Measurements from ENCODE around the gene EIF2B5.
"Not testable (repeated sequence)": the region's sequence is repeated elsewhere in the genome, so short reads cannot be mapped to it uniquely, and the experiment has no call there.

The EIF2B5 gene

DNA sequence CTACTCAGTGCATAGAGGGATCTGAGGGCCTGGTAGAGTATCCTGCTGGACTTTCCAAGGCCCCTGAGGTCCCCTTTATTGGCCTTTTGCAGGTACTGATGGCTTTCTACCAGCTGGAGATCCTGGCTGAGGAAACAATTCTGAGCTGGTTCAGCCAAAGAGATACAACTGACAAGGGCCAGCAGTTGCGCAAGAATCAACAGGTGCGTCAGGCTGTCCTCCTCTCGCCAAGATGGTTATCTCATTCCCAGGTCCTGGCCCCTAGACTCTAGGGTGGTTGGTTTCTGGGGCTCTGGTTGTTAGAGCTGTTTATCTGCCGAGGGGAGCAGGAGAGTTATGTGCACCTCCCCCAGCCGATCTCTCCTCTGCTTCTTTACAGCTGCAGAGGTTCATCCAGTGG, 9.3 kb downstream of the EIF2B5 start:
- Histone ChIP-seq H3K9ac (ENCODE audit: low read length in 5 of 5) (no peak overlapping the region), H3K9me3 (ENCODE audit: control insufficient read depth in 5 of 5, low read length in 5 of 5) (no peaks in the 10 kb centered on the region), H3K27me3 (ENCODE audit: control insufficient read depth in 5 of 5, insufficient read depth in 4 of 5, low read length in 5 of 5) (no peaks in the 10 kb centered on the region), H3K4me3 (ENCODE audit: low read depth in 1 of 5, low read length in 5 of 5) (no peak overlapping the region), H3K27ac (ENCODE audit: low read depth, low read length) (no peak overlapping the region), H3K36me3 (ENCODE audit: control insufficient read depth in 5 of 5, insufficient read depth in 5 of 5, low read length in 5 of 5) (peaks cover 19 to 67% (median 64%) of the 10 kb centered on the region in 5 donors), H3K4me1 (ENCODE audit: control insufficient read depth in 5 of 5, insufficient read depth in 5 of 5, low read length in 5 of 5) (peaks cover 0 to 6% (median 0%) of the 10 kb centered on the region in 5 donors)

- Histone ChIP-seq H3K36me3 (ENCODE audit: control insufficient read depth in 5 of 5, insufficient read depth in 5 of 5, low read length in 5 of 5) (peaks cover 17 to 63% (median 62%) of the 10 kb centered on the region in 5 donors), H3K9ac (ENCODE audit: low read length in 5 of 5) (peak overlapping the region in 1 of 5 donors; percentile 4), H3K27me3 (ENCODE audit: control insufficient read depth in 5 of 5, insufficient read depth in 4 of 5, low read length in 5 of 5) (no peaks in the 10 kb centered on the region), H3K9me3 (ENCODE audit: control insufficient read depth in 5 of 5, low read length in 5 of 5) (no peaks in the 10 kb centered on the region), H3K27ac (ENCODE audit: low read depth, low read length) (no peak overlapping the region), H3K4me3 (ENCODE audit: low read depth in 1 of 5, low read length in 5 of 5) (no peak overlapping the region), H3K4me1 (ENCODE audit: control insufficient read depth in 5 of 5, insufficient read depth in 5 of 5, low read length in 5 of 5) (peaks cover 0 to 6% (median 0%) of the 10 kb centered on the region in 5 donors)
These were observed 10.0 kb downstream of the EIF2B5 start for GRCh38 chr3:184145111-184145524.

DNA sequence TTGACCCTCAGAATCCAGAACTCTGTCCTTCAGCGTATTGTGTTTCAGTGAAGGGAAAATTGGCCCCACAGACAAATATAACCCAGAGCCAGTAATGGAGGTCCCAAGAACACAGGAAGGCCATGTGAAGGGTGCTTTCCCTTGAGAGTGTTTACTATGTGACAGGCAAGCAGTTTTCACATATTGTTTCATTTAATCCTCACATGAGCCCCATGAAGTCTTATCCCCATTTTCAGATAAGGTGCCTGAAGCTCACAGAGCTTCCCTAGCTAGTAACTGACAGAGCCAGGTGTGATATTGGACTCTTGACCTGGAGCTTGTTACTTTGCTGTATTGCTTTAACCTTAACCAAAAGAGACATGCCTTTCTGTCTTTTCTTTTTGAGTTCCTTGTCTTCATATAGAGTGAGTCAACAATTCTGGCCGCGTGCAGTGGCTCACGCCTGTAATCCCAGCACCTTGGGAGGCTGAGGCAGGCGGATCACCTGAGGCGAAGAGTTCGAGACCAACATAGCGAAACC, 10.7 kb downstream of the EIF2B5 start:
- Histone ChIP-seq H3K9me3 (ENCODE audit: control insufficient read depth in 5 of 5, low read length in 5 of 5) (no peaks in the 10 kb centered on the region), H3K4me1 (ENCODE audit: control insufficient read depth in 5 of 5, insufficient read depth in 5 of 5, low read length in 5 of 5) (peaks cover 0 to 6% (median 0%) of the 10 kb centered on the region in 5 donors), H3K4me3 (ENCODE audit: low read depth in 1 of 5, low read length in 5 of 5) (no peak overlapping the region), H3K9ac (ENCODE audit: low read length in 5 of 5) (peak overlapping the region in 1 of 5 donors; percentile 4), H3K27ac (ENCODE audit: low read depth, low read length) (no peak overlapping the region), H3K27me3 (ENCODE audit: control insufficient read depth in 5 of 5, insufficient read depth in 4 of 5, low read length in 5 of 5) (no peaks in the 10 kb centered on the region), H3K36me3 (ENCODE audit: control insufficient read depth in 5 of 5, insufficient read depth in 5 of 5, low read length in 5 of 5) (peaks cover 15 to 56% (median 55%) of the 10 kb centered on the region in 5 donors)

DNA sequence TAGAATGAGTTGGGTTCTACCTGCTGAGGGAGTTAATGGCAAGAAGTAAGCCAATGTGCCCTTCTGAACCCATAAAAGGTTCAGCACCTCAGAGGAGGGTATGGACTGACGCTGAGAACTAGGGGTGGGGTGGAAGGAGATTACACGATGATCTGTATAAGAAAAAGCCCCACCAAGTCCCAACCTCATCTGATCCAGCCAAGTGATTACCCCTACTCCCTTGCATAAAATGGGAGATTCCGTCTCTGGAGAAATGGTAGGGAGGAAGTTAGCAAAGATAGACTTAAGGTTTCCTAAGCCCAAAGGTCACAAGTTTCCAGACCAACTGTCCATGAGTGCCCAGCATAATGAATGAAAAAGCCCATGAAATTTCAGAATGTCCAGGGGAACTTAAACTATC, 12.9 kb downstream of the EIF2B5 start:
- H3K27ac ChIP-seq (ENCODE audit: low read depth, low read length) = no peak overlapping the region
- H3K4me1 ChIP-seq (ENCODE audit: control insufficient read depth in 5 of 5, insufficient read depth in 5 of 5, low read length in 5 of 5) = peaks cover 0 to 6% (median 0%) of the 10 kb centered on the region in 5 donors
- no peaks in the 10 kb centered on the region for H3K9me3 ChIP-seq (ENCODE audit: control insufficient read depth in 5 of 5, low read length in 5 of 5)
- H3K27me3 ChIP-seq (ENCODE audit: control insufficient read depth in 5 of 5, insufficient read depth in 4 of 5, low read length in 5 of 5) = no peaks in the 10 kb centered on the region
- H3K9ac ChIP-seq (ENCODE audit: low read length in 5 of 5) = peak overlapping the region in 1 of 5 donors; percentile 30
- no peak overlapping the region for H3K4me3 ChIP-seq (ENCODE audit: low read depth in 1 of 5, low read length in 5 of 5)
- H3K36me3 ChIP-seq (ENCODE audit: control insufficient read depth in 5 of 5, insufficient read depth in 5 of 5, low read length in 5 of 5) = peaks cover 9 to 34% (median 32%) of the 10 kb centered on the region in 5 donors

DNA sequence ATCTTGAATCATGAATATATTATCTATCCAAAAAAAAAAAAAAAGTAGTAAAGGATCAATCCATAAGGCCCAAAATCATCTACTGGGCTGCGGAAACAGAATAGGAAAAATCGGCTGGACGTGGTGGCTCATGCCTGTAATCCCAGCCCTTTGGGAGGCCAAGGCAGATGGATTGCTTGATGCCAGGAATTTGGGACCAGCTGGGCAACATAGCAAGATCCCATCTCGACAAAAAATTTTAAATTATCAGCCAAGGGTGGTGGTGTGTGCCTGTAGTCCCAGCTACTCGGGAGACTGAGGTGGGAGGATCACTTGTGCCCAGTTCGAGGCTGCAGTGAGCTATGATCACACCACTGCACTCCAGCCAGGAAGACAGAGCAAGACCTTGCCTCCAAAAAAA, 14.0 kb downstream of the EIF2B5 start:
- Histone ChIP-seq H3K9me3 (ENCODE audit: control insufficient read depth in 5 of 5, low read length in 5 of 5) (no peaks in the 10 kb centered on the region), H3K36me3 (ENCODE audit: control insufficient read depth in 5 of 5, insufficient read depth in 5 of 5, low read length in 5 of 5) (peaks cover under 1 to 23% (median 22%) of the 10 kb centered on the region in 5 donors), H3K4me3 (ENCODE audit: low read depth in 1 of 5, low read length in 5 of 5) (no peak overlapping the region), H3K27ac (ENCODE audit: low read depth, low read length) (no peak overlapping the region), H3K27me3 (ENCODE audit: control insufficient read depth in 5 of 5, insufficient read depth in 4 of 5, low read length in 5 of 5) (no peaks in the 10 kb centered on the region), H3K9ac (ENCODE audit: low read length in 5 of 5) (no peak overlapping the region), H3K4me1 (ENCODE audit: control insufficient read depth in 5 of 5, insufficient read depth in 5 of 5, low read length in 5 of 5) (peaks cover 0 to 9% (median 2%) of the 10 kb centered on the region in 5 donors)

DNA sequence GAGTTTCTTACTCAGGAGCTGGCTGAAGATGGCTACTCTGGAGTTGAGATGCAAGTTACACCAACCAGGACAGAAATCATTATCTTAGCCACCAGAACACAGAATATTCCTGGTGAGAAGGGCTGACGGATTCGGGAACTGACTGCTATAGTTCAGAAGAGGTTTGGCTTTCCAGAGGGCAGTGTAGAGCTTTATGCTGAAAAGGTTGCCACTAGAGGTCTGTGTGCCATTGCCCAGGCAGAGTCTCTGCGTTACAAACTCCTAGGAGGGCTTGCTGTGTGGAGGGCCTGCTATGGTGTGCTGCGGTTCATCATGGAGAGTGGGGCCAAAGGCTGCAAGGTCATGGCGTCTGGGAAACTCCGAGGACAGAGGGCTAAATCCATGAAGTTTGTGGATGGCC, 14.6 kb downstream of the EIF2B5 start:
- H3K9me3 ChIP-seq (ENCODE audit: control insufficient read depth in 5 of 5, low read length in 5 of 5); H3K4me3 ChIP-seq (ENCODE audit: low read depth in 1 of 5, low read length in 5 of 5); H3K27me3 ChIP-seq (ENCODE audit: control insufficient read depth in 5 of 5, insufficient read depth in 4 of 5, low read length in 5 of 5); H3K9ac ChIP-seq (ENCODE audit: low read length in 5 of 5); H3K27ac ChIP-seq (ENCODE audit: low read depth, low read length): not testable (repeated sequence)
- H3K4me1 ChIP-seq (ENCODE audit: control insufficient read depth in 5 of 5, insufficient read depth in 5 of 5, low read length in 5 of 5) = peaks cover 0 to 13% (median 8%) of the 10 kb centered on the region in 5 donors
- peaks cover 0 to 17% (median 15%) of the 10 kb centered on the region in 5 donors for H3K36me3 ChIP-seq (ENCODE audit: control insufficient read depth in 5 of 5, insufficient read depth in 5 of 5, low read length in 5 of 5)

GRCh38 chr3:184154885-184155643, 19.9 kb downstream of the EIF2B5 start, which contains the start of gene DVL3:
DVL3 (plus strand) TSS chr3:184155377; CDS start chr3:184155636, 259 bp downstream.
- peak within 1 kb of the TSS; percentile 91 to 98 (median 95) for H3K9ac ChIP-seq (ENCODE audit: low read length in 5 of 5)
- peaks cover 9 to 51% (median 45%) of the 10 kb centered on the region in 5 donors for H3K4me1 ChIP-seq (ENCODE audit: control insufficient read depth in 5 of 5, insufficient read depth in 5 of 5, low read length in 5 of 5)

GRCh38 chr3:184155644-184156521, 20.7 kb downstream of the EIF2B5 start:
- H3K36me3 ChIP-seq (ENCODE audit: control insufficient read depth in 5 of 5, insufficient read depth in 5 of 5, low read length in 5 of 5) = no peaks in the 10 kb centered on the region
- no peaks in the 10 kb centered on the region for H3K9me3 ChIP-seq (ENCODE audit: control insufficient read depth in 5 of 5, low read length in 5 of 5)
- H3K4me3 ChIP-seq (ENCODE audit: low read depth in 1 of 5, low read length in 5 of 5) = peak overlapping the region; percentile 91 to 99 (median 92)
- H3K9ac ChIP-seq (ENCODE audit: low read length in 5 of 5) = peak overlapping the region; percentile 91 to 98 (median 95)
- peaks cover 13 to 59% (median 53%) of the 10 kb centered on the region in 5 donors for H3K4me1 ChIP-seq (ENCODE audit: control insufficient read depth in 5 of 5, insufficient read depth in 5 of 5, low read length in 5 of 5)
- H3K27ac ChIP-seq (ENCODE audit: low read depth, low read length) = peak overlapping the region; percentile 78
- H3K27me3 ChIP-seq (ENCODE audit: control insufficient read depth in 5 of 5, insufficient read depth in 4 of 5, low read length in 5 of 5) = no peaks in the 10 kb centered on the region

More at GRCh38 chr3:184154885-184155643, 19.9 kb downstream of the EIF2B5 start, which contains the start of gene DVL3:
- Histone ChIP-seq H3K4me3 (ENCODE audit: low read depth in 1 of 5, low read length in 5 of 5) (peak within 1 kb of the TSS; percentile 91 to 99 (median 92)), H3K36me3 (ENCODE audit: control insufficient read depth in 5 of 5, insufficient read depth in 5 of 5, low read length in 5 of 5) (no peaks in the 10 kb centered on the region), H3K27me3 (ENCODE audit: control insufficient read depth in 5 of 5, insufficient read depth in 4 of 5, low read length in 5 of 5) (no peaks in the 10 kb centered on the region), H3K27ac (ENCODE audit: low read depth, low read length) (peak within 1 kb of the TSS; percentile 81), H3K9me3 (ENCODE audit: control insufficient read depth in 5 of 5, low read length in 5 of 5) (no peaks in the 10 kb centered on the region)

- H3K4me1 ChIP-seq (ENCODE audit: control insufficient read depth in 5 of 5, insufficient read depth in 5 of 5, low read length in 5 of 5) = peaks cover 13 to 65% (median 60%) of the 10 kb centered on the region in 5 donors
- H3K9me3 ChIP-seq (ENCODE audit: control insufficient read depth in 5 of 5, low read length in 5 of 5) = no peaks in the 10 kb centered on the region
- H3K27me3 ChIP-seq (ENCODE audit: control insufficient read depth in 5 of 5, insufficient read depth in 4 of 5, low read length in 5 of 5) = no peaks in the 10 kb centered on the region
- peak overlapping the region; percentile 78 for H3K27ac ChIP-seq (ENCODE audit: low read depth, low read length)
- peak overlapping the region; percentile 91 to 98 (median 95) for H3K9ac ChIP-seq (ENCODE audit: low read length in 5 of 5)
- peak overlapping the region; percentile 91 to 99 (median 92) for H3K4me3 ChIP-seq (ENCODE audit: low read depth in 1 of 5, low read length in 5 of 5)
- H3K36me3 ChIP-seq (ENCODE audit: control insufficient read depth in 5 of 5, insufficient read depth in 5 of 5, low read length in 5 of 5) = no peaks in the 10 kb centered on the region
These were observed 21.4 kb downstream of the EIF2B5 start for GRCh38 chr3:184156522-184156955.
